GM12878 (cell line): Measurements from ENCODE around the gene NOCT. TPM values are rescaled to one million over a fixed set of nuclear protein-coding genes. Genes with fewer than 3 reads are reported as not detected.

ENCODE experiments used
- ASH2L ChIP-seq: fragments of 300-600, 200-600 bp; sonication (generic); IDR thresholded peaks from 2 replicates; pipeline ENCODE4 v1.6.1; 2017; ENCODE audit warnings: low read depth, mild to moderate bottlenecking, borderline replicate concordance
- BACH1 ChIP-seq: fragments of 450-650 bp; IDR thresholded peaks from 2 replicates; pipeline ENCODE4 v1.6.1; 2017; ENCODE audit warnings: mild to moderate bottlenecking, borderline replicate concordance
- BHLHE40 ChIP-seq, 2 experiments: fragments of 450-650 bp in 1 of 2; IDR thresholded peaks; 2 replicates each; pipeline ENCODE4 v1.6.1; 2011 to 2017; ENCODE audit warnings: low read depth in 2 of 2, borderline replicate concordance in 1 of 2, improper control_type of control experiment in 1 of 2, low read length in 1 of 2, mild to moderate bottlenecking in 1 of 2
- EP300 ChIP-seq, 2 experiments: fragments of 150-350 bp in 1 of 2; IDR thresholded peaks; 2 replicates each; pipeline ENCODE4 v1.6.1; 2011 to 2012; ENCODE audit warnings: low read depth in 2 of 2, low read length in 2 of 2, borderline replicate concordance in 1 of 2, improper control_type of control experiment in 1 of 2, inconsistent platforms in 1 of 2; ENCODE audit not compliant: control insufficient read depth in 1 of 2
- FOXM1 ChIP-seq: IDR thresholded peaks from 2 replicates; pipeline ENCODE4 v1.6.1; 2012; ENCODE audit warnings: low read depth, mild to moderate bottlenecking, inconsistent platforms, low read length, moderate library complexity
- HCFC1 ChIP-seq: fragments of 150-350 bp; IDR thresholded peaks from 2 replicates; pipeline ENCODE4 v1.6.1; 2014; ENCODE audit warnings: low read length
- HDAC6 ChIP-seq: fragments of 200-600 bp; sonication (generic); IDR thresholded peaks from one replicate; pipeline ENCODE4 v1.8.0; 2017; ENCODE audit warnings: antibody characterized with exemption; ENCODE audit not compliant: unreplicated experiment
- MTA3 ChIP-seq: IDR thresholded peaks from 2 replicates; pipeline ENCODE4 v1.6.1; 2012; ENCODE audit warnings: low read length, inconsistent platforms, borderline replicate concordance
- POLR2AphosphoS5 ChIP-seq: IDR thresholded peaks from 2 replicates; pipeline ENCODE4 v1.6.1; 2011; ENCODE audit warnings: mild to moderate bottlenecking, low read length, inconsistent platforms
- POU2F2 ChIP-seq: IDR thresholded peaks from 3 replicates; pipeline ENCODE4 v1.6.1; 2011; ENCODE audit warnings: low read depth, mild to moderate bottlenecking, low read length, borderline replicate concordance
- RAD51 ChIP-seq: fragments of 450-650 bp; IDR thresholded peaks from 2 replicates; pipeline ENCODE4 v1.6.1; 2016; ENCODE audit warnings: moderate library complexity, mild to moderate bottlenecking, inconsistent platforms
- RB1 ChIP-seq: fragments of 450-650 bp; formaldehyde crosslinking; IDR thresholded peaks from 2 replicates; pipeline ENCODE4 v1.6.1; 2017; ENCODE audit warnings: mild to moderate bottlenecking, borderline replicate concordance
- SPI1 ChIP-seq: IDR thresholded peaks from 2 replicates; pipeline ENCODE4 v1.6.1; 2011; ENCODE audit warnings: low read depth, mild to moderate bottlenecking, low read length, moderate library complexity, borderline replicate concordance; ENCODE audit not compliant: insufficient read depth
- SREBF2 ChIP-seq: IDR thresholded peaks from 2 replicates; pipeline ENCODE4 v1.6.1; 2012; ENCODE audit warnings: mild to moderate bottlenecking, low read length
- SUZ12 ChIP-seq: fragments of 200-600 bp; sonication (generic); IDR thresholded peaks from one replicate; pipeline ENCODE4 v1.6.1; 2018; ENCODE audit warnings: antibody characterized with exemption, mild to moderate bottlenecking; ENCODE audit not compliant: unreplicated experiment
- USF1 ChIP-seq: IDR thresholded peaks from 2 replicates; pipeline ENCODE4 v1.6.1; 2011; ENCODE audit warnings: borderline replicate concordance, low read depth, mild to moderate bottlenecking, moderate library complexity, mixed read lengths, low read length; ENCODE audit not compliant: insufficient read depth; ENCODE audit errors: extremely low read length
- USF2 ChIP-seq: IDR thresholded peaks from 2 replicates; pipeline ENCODE4 v1.6.1; 2011; ENCODE audit warnings: low read depth, low read length, improper control_type of control experiment, borderline replicate concordance
- polyA plus RNA-seq, 11 experiments: library from polyadenylated mRNA; depleted of rRNA in 4 of 11; unstranded in 6 of 11; stranded (reverse) in 5 of 11; fragments of >200 nt; fragmentation: Nextera tagmentation in 4 of 11; fragmentation: Illumina TruSeq in 1 of 11; extraction: Ambion mirVana in 4 of 11; extraction: Trizol in 1 of 11; gene quantifications; 1 replicate in 1 of 11; 2 replicates in 10 of 11; pipeline versions ENCODE4 v1.2.1 to v1.2.3, GENCODE V29; 2011 to 2016; ENCODE audit warnings: inconsistent platforms in 2 of 11, missing spikeins in 2 of 11, low read depth in 1 of 11
- total RNA-seq, 4 experiments: library from RNA; depleted of rRNA in 3 of 4; stranded (reverse); fragments of >200 nt in 3 of 4; fragmentation: Illumina TruSeq in 1 of 4; extraction: Trizol in 1 of 4; gene quantifications; 2 replicates each; pipeline versions ENCODE4 v1.2.1 to v1.2.3, GENCODE V29; 2013 to 2021
- TF ChIP-seq, protein P1 (sequence below): fragments of 450-650 bp; IDR thresholded peaks from 2 replicates; pipeline ENCODE4 v1.6.1; 2017; ENCODE audit warnings: mild to moderate bottlenecking, moderate library complexity

The NOCT gene
- total and polyA plus RNA-seq, 10 of the 15 experiments (the other 5 are each of a cell fraction or from before 2014, with no cell fraction given), result 1.4 to 17.6 (median 8.1) TPM

DNA sequence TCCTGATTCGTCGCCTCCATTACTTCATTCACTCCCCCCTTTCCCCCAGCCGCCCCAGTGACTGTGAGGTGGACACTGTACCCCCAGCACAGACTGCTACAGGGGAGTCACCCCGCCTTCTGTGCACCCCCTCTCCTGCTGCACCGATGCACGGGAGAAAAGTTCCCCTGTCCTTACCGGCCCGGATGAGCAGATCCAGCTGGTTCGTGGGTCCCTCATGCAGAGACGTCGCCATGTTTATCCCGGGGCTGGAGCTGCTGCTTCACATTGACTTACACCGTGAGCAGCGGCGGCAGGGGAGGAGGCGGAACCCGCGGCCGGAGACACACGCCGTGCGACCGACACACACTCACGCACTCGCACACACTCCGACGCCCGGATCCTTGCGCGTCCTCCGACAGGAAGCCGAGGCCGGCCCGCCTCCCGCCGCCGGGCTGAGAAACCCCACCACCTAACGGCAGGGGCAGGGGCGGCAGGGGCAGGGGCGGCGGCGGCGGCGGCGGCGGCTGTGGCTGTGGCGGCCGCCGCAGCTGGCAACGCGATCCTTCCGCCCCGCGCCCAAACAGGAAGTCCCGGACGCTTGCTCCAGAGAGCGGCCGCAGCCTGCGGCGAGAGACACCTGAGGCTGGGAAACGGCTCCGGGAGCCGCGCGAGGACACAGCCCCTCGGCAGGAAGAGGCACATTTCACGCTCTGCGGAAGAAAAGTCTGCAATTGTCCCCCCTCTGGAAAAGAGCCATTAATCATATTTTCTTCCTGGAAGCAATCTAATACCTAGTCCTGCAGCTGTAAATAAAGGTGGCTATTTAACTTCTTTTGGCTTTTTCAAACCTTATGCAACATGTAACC lies 68.6 kb downstream of the NOCT start (continued):
- TF ChIP-seq HDAC6, result no peak
- no peak for TF ChIP-seq EP300 (IDR thresholded peaks at IDR 0.05; ENCODE audit: borderline replicate concordance in 1 of 2, control insufficient read depth in 1 of 2, low read depth in 2 of 2, low read length in 2 of 2)
- peak; percentile 15; the same call in 1 of the 2 replicates for TF ChIP-seq BACH1
- TF ChIP-seq ASH2L, result 0 out of 2 replicates have a peak, but pooled peaks have one; percentile 55
- TF ChIP-seq SUZ12, result no peak
- TF ChIP-seq RAD51, result no peak
- no peak for TF ChIP-seq SREBF2
- TF ChIP-seq FOXM1, result peak; percentile 55; the same call in 1 of the 2 replicates
- peak; percentile 7; the same call in 1 of the 2 replicates for TF ChIP-seq SPI1
- TF ChIP-seq USF2, result no peak
- no peak for TF ChIP-seq USF1
- no peak for TF ChIP-seq MTA3
- 0 out of 3 replicates have a peak, but pooled peaks have one; percentile 33 for TF ChIP-seq POU2F2
- peak; percentile 54 to 83; a peak in 3 of 4 replicates for TF ChIP-seq BHLHE40 (IDR thresholded peaks at IDR 0.05; ENCODE audit: borderline replicate concordance in 1 of 2, low read depth in 2 of 2, low read length in 1 of 2)
- TF ChIP-seq RB1, result peak; percentile 64; the same call in 1 of the 2 replicates
- TF ChIP-seq HCFC1, result peak; percentile 46
- TF ChIP-seq POLR2AphosphoS5, result peak; percentile 78
- TF ChIP-seq, protein P1, sequence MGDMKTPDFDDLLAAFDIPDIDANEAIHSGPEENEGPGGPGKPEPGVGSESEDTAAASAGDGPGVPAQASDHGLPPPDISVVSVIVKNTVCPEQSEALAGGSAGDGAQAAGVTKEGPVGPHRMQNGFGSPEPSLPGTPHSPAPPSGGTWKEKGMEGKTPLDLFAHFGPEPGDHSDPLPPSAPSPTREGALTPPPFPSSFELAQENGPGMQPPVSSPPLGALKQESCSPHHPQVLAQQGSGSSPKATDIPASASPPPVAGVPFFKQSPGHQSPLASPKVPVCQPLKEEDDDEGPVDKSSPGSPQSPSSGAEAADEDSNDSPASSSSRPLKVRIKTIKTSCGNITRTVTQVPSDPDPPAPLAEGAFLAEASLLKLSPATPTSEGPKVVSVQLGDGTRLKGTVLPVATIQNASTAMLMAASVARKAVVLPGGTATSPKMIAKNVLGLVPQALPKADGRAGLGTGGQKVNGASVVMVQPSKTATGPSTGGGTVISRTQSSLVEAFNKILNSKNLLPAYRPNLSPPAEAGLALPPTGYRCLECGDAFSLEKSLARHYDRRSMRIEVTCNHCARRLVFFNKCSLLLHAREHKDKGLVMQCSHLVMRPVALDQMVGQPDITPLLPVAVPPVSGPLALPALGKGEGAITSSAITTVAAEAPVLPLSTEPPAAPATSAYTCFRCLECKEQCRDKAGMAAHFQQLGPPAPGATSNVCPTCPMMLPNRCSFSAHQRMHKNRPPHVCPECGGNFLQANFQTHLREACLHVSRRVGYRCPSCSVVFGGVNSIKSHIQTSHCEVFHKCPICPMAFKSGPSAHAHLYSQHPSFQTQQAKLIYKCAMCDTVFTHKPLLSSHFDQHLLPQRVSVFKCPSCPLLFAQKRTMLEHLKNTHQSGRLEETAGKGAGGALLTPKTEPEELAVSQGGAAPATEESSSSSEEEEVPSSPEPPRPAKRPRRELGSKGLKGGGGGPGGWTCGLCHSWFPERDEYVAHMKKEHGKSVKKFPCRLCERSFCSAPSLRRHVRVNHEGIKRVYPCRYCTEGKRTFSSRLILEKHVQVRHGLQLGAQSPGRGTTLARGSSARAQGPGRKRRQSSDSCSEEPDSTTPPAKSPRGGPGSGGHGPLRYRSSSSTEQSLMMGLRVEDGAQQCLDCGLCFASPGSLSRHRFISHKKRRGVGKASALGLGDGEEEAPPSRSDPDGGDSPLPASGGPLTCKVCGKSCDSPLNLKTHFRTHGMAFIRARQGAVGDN, result peak; percentile 49
